SK-N-SH treated with all-trans-retinoic acid at 6 μM for 48 hours (cell line): ENCODE data around the gene MET.
A peak's percentile ranks its signal among the peaks of the same experiment; 100 is the strongest.

Experiments used
- ATAC-seq: fragments of 200-7000 bp; cut with Tn5 transposase; 3 replicates; pipeline ENCODE4 v1.9.1; 2020; ENCODE audit warnings: mild to moderate bottlenecking, moderate library complexity
- ARNTL ChIP-seq: fragments of 450-650 bp; formaldehyde crosslinking; IDR thresholded peaks from 2 replicates; pipeline ENCODE4 v1.5.0; 2020; ENCODE audit warnings: low read depth, mild to moderate bottlenecking, moderate library complexity, borderline replicate concordance
- BACH2 ChIP-seq: fragments of 250-450 bp; sonication (Bioruptor Pico); IDR thresholded peaks from 2 replicates; pipeline ENCODE4 v1.9.0; 2021; ENCODE audit warnings: mild to moderate bottlenecking, borderline replicate concordance
- CREB5 ChIP-seq: fragments of 250-450 bp; sonication (Bioruptor Pico); IDR thresholded peaks from 2 replicates; pipeline ENCODE4 v1.5.1; 2020; ENCODE audit warnings: low read depth, mild to moderate bottlenecking, moderate library complexity
- CSDC2 ChIP-seq: fragments of 250-450 bp; sonication (Bioruptor Pico); IDR thresholded peaks from 2 replicates; pipeline ENCODE4 v1.5.0; 2020; ENCODE audit warnings: mild to moderate bottlenecking, moderate library complexity
- CSRNP3 ChIP-seq: fragments of 250-450 bp; sonication (Bioruptor Pico); IDR thresholded peaks from 2 replicates; pipeline ENCODE4 v1.5.1; 2021; ENCODE audit warnings: mild to moderate bottlenecking, moderate library complexity
- ESRRG ChIP-seq: fragments of 250-450 bp; sonication (Bioruptor Pico); IDR thresholded peaks from 2 replicates; pipeline ENCODE4 v1.6.1; 2021; ENCODE audit warnings: mild to moderate bottlenecking
- GLIS3 ChIP-seq: fragments of 250-450 bp; sonication (Bioruptor Pico); IDR thresholded peaks from 2 replicates; pipeline ENCODE4 v1.5.0; 2020; ENCODE audit warnings: mild to moderate bottlenecking, moderate library complexity
- ISL1 ChIP-seq: fragments of 250-450 bp; sonication (Bioruptor Pico); IDR thresholded peaks from 2 replicates; pipeline ENCODE4 v2.1.2; 2022; ENCODE audit warnings: mild to moderate bottlenecking, moderate library complexity
- OSR1 ChIP-seq: fragments of 250-450 bp; sonication (Bioruptor Pico); IDR thresholded peaks from 2 replicates; pipeline ENCODE4 v1.8.0; 2022; ENCODE audit warnings: moderate library complexity, mild to moderate bottlenecking, inconsistent platforms
- PATZ1 ChIP-seq: fragments of 250-450 bp; sonication (Bioruptor Pico); IDR thresholded peaks from 2 replicates; pipeline ENCODE4 v1.8.0; 2020; ENCODE audit warnings: mild to moderate bottlenecking, moderate library complexity, borderline replicate concordance
- POU6F1 ChIP-seq: fragments of 250-450 bp; sonication (Bioruptor Pico); IDR thresholded peaks from 2 replicates; pipeline ENCODE4 v1.8.0; 2021; ENCODE audit warnings: low read depth, mild to moderate bottlenecking, moderate library complexity, borderline replicate concordance
- PPARA ChIP-seq: fragments of 250-450 bp; sonication (Bioruptor Pico); IDR thresholded peaks from 2 replicates; pipeline ENCODE4 v1.5.0; 2020; ENCODE audit warnings: mild to moderate bottlenecking, borderline replicate concordance
- RARB ChIP-seq: fragments of 250-450 bp; sonication (Bioruptor Pico); IDR thresholded peaks from 2 replicates; pipeline ENCODE4 v1.8.0; 2021; ENCODE audit warnings: mild to moderate bottlenecking, moderate library complexity
- SNAI2 ChIP-seq: fragments of 250-450 bp; sonication (Bioruptor Pico); IDR thresholded peaks from 2 replicates; pipeline ENCODE4 v1.5.0; 2020; ENCODE audit warnings: mild to moderate bottlenecking, moderate library complexity
- TCF4 ChIP-seq: fragments of 250-450 bp; sonication (Bioruptor Pico); IDR thresholded peaks from 2 replicates; pipeline ENCODE4 v1.8.0; 2021; ENCODE audit warnings: mild to moderate bottlenecking, moderate library complexity, borderline replicate concordance
- TOX ChIP-seq: fragments of 250-450 bp; sonication (Bioruptor Pico); IDR thresholded peaks from 2 replicates; pipeline ENCODE4 v1.8.0; 2021; ENCODE audit warnings: mild to moderate bottlenecking, moderate library complexity, borderline replicate concordance
- ZC3H10 ChIP-seq: fragments of 250-450 bp; sonication (Bioruptor Pico); IDR thresholded peaks from 2 replicates; pipeline ENCODE4 v1.5.1; 2021; ENCODE audit warnings: mild to moderate bottlenecking, moderate library complexity
- ZFP3 ChIP-seq: fragments of 250-450 bp; sonication (Bioruptor Pico); IDR thresholded peaks from 2 replicates; pipeline ENCODE4 v1.5.0; 2020; ENCODE audit warnings: mild to moderate bottlenecking, moderate library complexity
- ZFP30 ChIP-seq: fragments of 450-650 bp; formaldehyde crosslinking; IDR thresholded peaks from 2 replicates; pipeline ENCODE4 v1.5.0; 2022; ENCODE audit warnings: mild to moderate bottlenecking, moderate library complexity
- ZNF565 ChIP-seq: fragments of 450-650 bp; formaldehyde crosslinking; conservative IDR thresholded peaks from 2 replicates; pipeline ENCODE4 v1.5.0; 2020; ENCODE audit warnings: low read depth, mild to moderate bottlenecking, moderate library complexity
- ZNF70 ChIP-seq: fragments of 450-650 bp; formaldehyde crosslinking; IDR thresholded peaks from 2 replicates; pipeline ENCODE4 v1.5.0; 2020; ENCODE audit warnings: mild to moderate bottlenecking, moderate library complexity
- ZNF8 ChIP-seq: fragments of 450-650 bp; formaldehyde crosslinking; IDR thresholded peaks from 2 replicates; pipeline ENCODE4 v1.5.0; 2020; ENCODE audit warnings: mild to moderate bottlenecking, moderate library complexity

MET gene

GRCh38 chr7:116793795-116794340, 121.9 kb downstream of the MET start (continued):
- TF ChIP-seq POU6F1 (CRISPR knock-in tag), result no peak

GRCh38 chr7:116796471-116796870, 124.5 kb downstream of the MET start:
- no peak for TF ChIP-seq PATZ1 (CRISPR knock-in tag)
- no peak for TF ChIP-seq ZNF8 (CRISPR knock-in tag)
- TF ChIP-seq TCF4 (CRISPR knock-in tag), result no peak
- TF ChIP-seq ZNF565, result no peak
- TF ChIP-seq CSDC2, result no peak
- TF ChIP-seq CREB5 (CRISPR knock-in tag), result no peak
- TF ChIP-seq ZFP3 (CRISPR knock-in tag), result no peak
- no peak for TF ChIP-seq ZNF70
- TF ChIP-seq OSR1 (CRISPR knock-in tag), result no peak
- no peak for TF ChIP-seq TOX (CRISPR knock-in tag)
- no peak for ATAC-seq

- ATAC-seq, result no peak
- no peak for TF ChIP-seq PPARA (CRISPR knock-in tag)
- no peak for TF ChIP-seq ZNF70
These were observed 125.6 kb downstream of the MET start for GRCh38 chr7:116797612-116798011.

GRCh38 chr7:116798232-116798631, 126.2 kb downstream of the MET start:
- TF ChIP-seq ISL1 (CRISPR knock-in tag), result no peak
- no peak for ATAC-seq

- ATAC-seq, result no peak
- no peak for TF ChIP-seq BACH2 (CRISPR knock-in tag)
- no peak for TF ChIP-seq ZNF8 (CRISPR knock-in tag)
- TF ChIP-seq ZC3H10 (CRISPR knock-in tag), result no peak
- TF ChIP-seq ZFP3 (CRISPR knock-in tag), result no peak
- no peak for TF ChIP-seq OSR1 (CRISPR knock-in tag)
- TF ChIP-seq ISL1 (CRISPR knock-in tag), result no peak
- TF ChIP-seq GLIS3, result no peak
- TF ChIP-seq RARB (CRISPR knock-in tag), result no peak
- no peak for TF ChIP-seq TCF4 (CRISPR knock-in tag)
- no peak for TF ChIP-seq CSDC2
- no peak for TF ChIP-seq CSRNP3 (CRISPR knock-in tag)
- no peak for TF ChIP-seq TOX (CRISPR knock-in tag)
These were observed 127.9 kb downstream of the MET start for GRCh38 chr7:116799916-116800315.

- TF ChIP-seq ZFP3 (CRISPR knock-in tag), result no peak
- no peak for TF ChIP-seq ZNF565
- no peak for TF ChIP-seq SNAI2 (CRISPR knock-in tag)
- no peak for TF ChIP-seq TOX (CRISPR knock-in tag)
- no peak for TF ChIP-seq ZFP30 (CRISPR knock-in tag)
- no peak for TF ChIP-seq ZNF8 (CRISPR knock-in tag)
- TF ChIP-seq RARB (CRISPR knock-in tag), result no peak
- no peak for TF ChIP-seq CSRNP3 (CRISPR knock-in tag)
- TF ChIP-seq BACH2 (CRISPR knock-in tag), result no peak
- no peak for TF ChIP-seq ZNF70
- no peak for TF ChIP-seq ARNTL (CRISPR knock-in tag)
- no peak for TF ChIP-seq CSDC2
- TF ChIP-seq PPARA (CRISPR knock-in tag), result no peak
- TF ChIP-seq ESRRG (CRISPR knock-in tag), result no peak
- no peak for TF ChIP-seq ISL1 (CRISPR knock-in tag)
- no peak for TF ChIP-seq CREB5 (CRISPR knock-in tag)
- TF ChIP-seq ZC3H10 (CRISPR knock-in tag), result no peak
- no peak for TF ChIP-seq OSR1 (CRISPR knock-in tag)
- no peak for TF ChIP-seq TCF4 (CRISPR knock-in tag)
- ATAC-seq, result peak; percentile 4; the same call in 1 of the 3 replicates
These were observed 128.6 kb downstream of the MET start for GRCh38 chr7:116800594-116800993.
